Prostate gland (tissue), 2 donors: ENCODE data around the gene TFPI. TPM values are rescaled to one million over a fixed set of nuclear protein-coding genes. Genes with fewer than 3 reads are reported as not detected.

Source experiments
- DNase-seq: peaks from one replicate; pipeline ENCODE4 v3.0.0-alpha.2; 2019; ENCODE audit warnings: low spot score
- H3K27ac ChIP-seq, 2 donors: fragments of 200-600 bp; sonication (generic); 2 replicates each; pipeline ENCODE4 v1.5.1; 2017 to 2019
- H3K27me3 ChIP-seq: fragments of 200-600 bp; sonication (generic); replicated peaks from 2 replicates; pipeline ENCODE4 v1.5.1; 2019; ENCODE audit not compliant: insufficient read depth
- H3K36me3 ChIP-seq, 2 donors: fragments of 200-600 bp; sonication (generic); 1 replicate in 1 of 2; 2 replicates in 1 of 2; pipeline versions ENCODE4 v1.5.1 to v1.8.1; 2017 to 2019
- H3K4me1 ChIP-seq: fragments of 200-600 bp; sonication (generic); replicated peaks from 2 replicates; pipeline ENCODE4 v1.5.1; 2019
- H3K4me3 ChIP-seq, 2 donors: fragments of 200-600 bp; sonication (generic); 2 replicates each; pipeline ENCODE4 v1.5.1; 2017 to 2019
- H3K9me3 ChIP-seq: fragments of 200-600 bp; sonication (generic); 2 replicates; pipeline ENCODE4 v1.5.1; 2017
- CTCF ChIP-seq, 4 experiments: fragments of 200-600 bp in 2 of 4; fragments of 450-650 bp in 2 of 4; sonication (generic) in 2 of 4; IDR thresholded peaks; 1 replicate in 3 of 4; 2 replicates in 1 of 4; pipeline ENCODE4 v1.5.1; 2016 to 2019; ENCODE audit warnings: antibody characterized with exemption in 4 of 4, mild to moderate bottlenecking in 2 of 4, moderate library complexity in 2 of 4
- POLR2A ChIP-seq: fragments of 450-650 bp; IDR thresholded peaks from one replicate; pipeline ENCODE4 v1.6.1; 2016; ENCODE audit warnings: antibody characterized with exemption, mild to moderate bottlenecking
- POLR2AphosphoS5 ChIP-seq: sonication (generic); formaldehyde crosslinking; IDR thresholded peaks from one replicate; pipeline ENCODE4 v1.6.1; 2017; ENCODE audit warnings: antibody characterized with exemption
- WGBS: methylation state at CpG from one replicate; pipeline ENCODE4 v1.1.5; 2018; 5-methylcytosine and 5-hydroxymethylcytosine counted together
- intact Hi-C: fragments of 100-400 bp; cut with DNase I; formaldehyde crosslinking; loops from one replicate; pipeline ENCODE4 v1.14.2; 2022
- total RNA-seq, 2 donors: library from RNA; depleted of rRNA; stranded (reverse); fragments of >200 nt; gene quantifications; one replicate each; pipeline ENCODE4 v1.1.0, GENCODE V29; 2016

The TFPI gene
- total RNA-seq, 2 donors from 2014 or later = 7.0 to 19.5 TPM

DNA sequence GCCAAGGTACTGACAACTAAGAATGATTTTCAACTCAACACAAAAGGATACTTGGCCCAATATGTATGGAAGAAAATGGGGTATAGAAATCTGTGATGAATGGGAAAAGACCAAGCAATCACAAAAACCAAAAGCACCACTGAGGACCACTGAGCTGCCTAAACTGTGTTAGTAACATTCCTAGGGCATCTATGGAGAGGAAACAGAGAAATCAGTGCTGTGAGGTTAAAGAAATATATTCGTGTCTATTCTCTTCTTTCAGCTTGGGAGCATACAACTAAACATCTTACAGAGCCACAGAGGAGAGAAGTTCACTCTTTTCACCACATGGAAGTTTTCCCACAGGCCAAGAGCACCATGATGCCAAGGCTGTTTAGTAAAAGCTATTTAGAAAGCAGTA, 58.9 kb downstream of the TFPI start:
- H3K27me3 ChIP-seq = no peaks in the 10 kb centered on the region
- H3K36me3 ChIP-seq = no peaks in the 10 kb centered on the region
- no peaks in the 10 kb centered on the region for H3K4me1 ChIP-seq
- 58% methylated on average over 1 of the region's 1 CpG for WGBS
- TF ChIP-seq CTCF (IDR thresholded peaks at IDR 0.05) (no peak), POLR2A (no peak), POLR2AphosphoS5 (no peak)
- H3K27ac ChIP-seq = no peak overlapping the region
- intact Hi-C loops = loop anchor here (10.0 kb wide), 1 partner anchor 349 kb away; no protein-coding TSS in a partner anchor
- H3K9me3 ChIP-seq = no peaks in the 10 kb centered on the region
- no peak for DNase-seq
- no peak overlapping the region for H3K4me3 ChIP-seq

DNA sequence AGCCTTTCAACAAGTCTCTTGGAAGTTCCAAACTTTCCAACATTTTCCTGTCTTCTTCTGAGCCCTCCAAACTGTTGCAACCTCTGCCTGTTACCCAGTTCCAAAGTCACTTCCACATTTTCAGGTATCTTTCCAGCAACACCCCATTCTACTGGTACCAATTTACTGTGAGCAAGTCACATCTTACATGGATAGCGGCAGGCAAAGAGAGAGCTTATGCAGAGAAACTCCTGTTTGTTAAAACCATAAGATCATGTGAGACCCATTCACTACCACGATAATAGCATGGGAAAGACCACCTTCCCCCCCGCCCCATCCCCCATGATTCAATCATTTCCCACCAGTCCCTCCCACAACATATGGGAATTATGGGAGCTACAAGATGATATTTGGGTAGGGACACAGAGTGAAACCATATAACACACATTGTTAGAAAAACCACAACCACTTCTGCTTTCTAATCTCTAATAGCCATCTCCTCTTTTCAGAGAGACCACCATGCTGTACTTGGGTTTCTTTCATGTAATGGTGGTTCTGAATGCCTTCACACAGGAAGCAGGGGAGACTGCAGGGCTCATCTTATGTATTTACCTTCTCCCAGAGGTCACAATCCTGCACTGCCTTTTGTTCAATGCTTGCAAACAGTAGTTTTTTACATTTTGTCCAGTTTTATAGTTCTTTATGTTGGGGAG, 60.2 kb downstream of the TFPI start:
- 98% methylated on average over 3 of the region's 3 CpGs for WGBS
- TF ChIP-seq POLR2A (no peak), CTCF (IDR thresholded peaks at IDR 0.05) (no peak), POLR2AphosphoS5 (no peak)
- intact Hi-C loops = loop anchor here (10.0 kb wide), 1 partner anchor 351 kb away; no protein-coding TSS in a partner anchor
- no peak overlapping the region for H3K4me3 ChIP-seq
- no peaks in the 10 kb centered on the region for H3K4me1 ChIP-seq
- no peaks in the 10 kb centered on the region for H3K27me3 ChIP-seq
- DNase-seq = no peak
- H3K36me3 ChIP-seq = no peaks in the 10 kb centered on the region
- no peaks in the 10 kb centered on the region for H3K9me3 ChIP-seq
- H3K27ac ChIP-seq = no peak overlapping the region

DNA sequence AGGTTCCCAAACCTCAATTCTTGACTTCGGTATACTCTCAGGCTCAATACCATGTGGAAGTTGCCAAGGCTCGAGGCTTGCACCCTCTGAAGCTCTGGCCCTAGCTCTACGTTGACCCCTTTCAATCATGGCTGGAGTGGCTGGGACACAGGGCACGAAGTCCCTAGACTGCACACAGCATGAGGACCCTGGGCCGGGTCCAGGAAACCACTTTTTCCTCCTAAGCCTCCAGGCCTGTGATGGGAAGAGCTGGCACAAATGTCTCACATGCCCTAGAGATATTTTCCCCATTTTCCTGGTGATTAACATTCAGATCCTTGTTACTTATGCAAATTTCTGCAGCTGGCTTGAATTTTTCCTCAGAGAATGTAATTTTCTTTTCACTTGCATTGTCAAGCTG, 61.1 kb downstream of the TFPI start:
- Histone ChIP-seq H3K27ac (no peak overlapping the region), H3K36me3 (no peaks in the 10 kb centered on the region), H3K9me3 (no peaks in the 10 kb centered on the region), H3K27me3 (no peaks in the 10 kb centered on the region), H3K4me1 (no peaks in the 10 kb centered on the region), H3K4me3 (no peak overlapping the region)
- DNase-seq = no peak
- intact Hi-C loops = loop anchor here (10.0 kb wide), 1 partner anchor 352 kb away; no protein-coding TSS in a partner anchor
- WGBS = 85% methylated on average over 5 of the region's 5 CpGs
- TF ChIP-seq CTCF (IDR thresholded peaks at IDR 0.05) (no peak), POLR2AphosphoS5 (no peak), POLR2A (no peak)

- intact Hi-C loops = no loop called here
- TF ChIP-seq POLR2AphosphoS5 (no peak), POLR2A (no peak), CTCF (IDR thresholded peaks at IDR 0.05) (no peak)
- H3K4me3 ChIP-seq = no peak overlapping the region
- no peaks in the 10 kb centered on the region for H3K9me3 ChIP-seq
- H3K36me3 ChIP-seq = no peaks in the 10 kb centered on the region
- no peaks in the 10 kb centered on the region for H3K4me1 ChIP-seq
- no peak overlapping the region for H3K27ac ChIP-seq
- no peak for DNase-seq
- no peaks in the 10 kb centered on the region for H3K27me3 ChIP-seq
These were observed 68.0 kb downstream of the TFPI start for GRCh38 chr2:187486241-187486640.

DNA sequence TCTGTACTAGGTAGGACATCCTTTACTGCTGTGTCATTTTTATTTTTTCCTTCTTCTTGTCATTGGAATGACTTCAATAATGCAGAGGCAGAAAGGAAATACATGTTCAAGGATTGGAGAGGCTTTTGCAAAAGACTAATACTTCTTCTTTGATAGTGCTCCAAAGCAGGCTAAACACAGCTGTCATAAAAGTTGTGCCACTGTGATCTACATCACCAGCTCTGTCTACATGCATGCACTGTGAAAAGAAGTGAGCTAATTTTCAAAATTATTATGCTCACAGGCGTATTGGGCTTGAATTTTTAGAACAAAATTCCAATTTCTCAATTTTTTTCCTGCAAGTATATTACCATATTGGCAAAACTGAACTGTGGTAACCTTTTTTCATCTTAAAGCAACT, 68.7 kb downstream of the TFPI start:
- no peaks in the 10 kb centered on the region for H3K4me1 ChIP-seq
- DNase-seq = no peak
- WGBS = 80% methylated on average over 1 of the region's 1 CpG
- no peak overlapping the region for H3K27ac ChIP-seq
- no peaks in the 10 kb centered on the region for H3K36me3 ChIP-seq
- TF ChIP-seq POLR2A (no peak), POLR2AphosphoS5 (no peak), CTCF (IDR thresholded peaks at IDR 0.05) (no peak)
- intact Hi-C loops = no loop called here
- no peaks in the 10 kb centered on the region for H3K9me3 ChIP-seq
- H3K27me3 ChIP-seq = no peaks in the 10 kb centered on the region
- no peak overlapping the region for H3K4me3 ChIP-seq
